HG03175 (cell line): ENCODE measurements around the gene CYTH2.
"Not testable (repeated sequence)": the region's sequence is repeated elsewhere in the genome, so short reads cannot be mapped to it uniquely, and the experiment has no call there.

Source experiments
- ATAC-seq: cut with Tn5 transposase; IDR thresholded peaks from one replicate; pipeline ENCODE4 v1.9.1; 2021; ENCODE audit warnings: mild to moderate bottlenecking, moderate library complexity; ENCODE audit not compliant: unreplicated experiment

CYTH2 gene

GRCh38 chr19:48510421-48511268, 41.5 kb downstream of the CYTH2 start:
- ATAC-seq = no peak

GRCh38 chr19:48511321-48511731, 42.2 kb downstream of the CYTH2 start:
- no peak for ATAC-seq

DNA sequence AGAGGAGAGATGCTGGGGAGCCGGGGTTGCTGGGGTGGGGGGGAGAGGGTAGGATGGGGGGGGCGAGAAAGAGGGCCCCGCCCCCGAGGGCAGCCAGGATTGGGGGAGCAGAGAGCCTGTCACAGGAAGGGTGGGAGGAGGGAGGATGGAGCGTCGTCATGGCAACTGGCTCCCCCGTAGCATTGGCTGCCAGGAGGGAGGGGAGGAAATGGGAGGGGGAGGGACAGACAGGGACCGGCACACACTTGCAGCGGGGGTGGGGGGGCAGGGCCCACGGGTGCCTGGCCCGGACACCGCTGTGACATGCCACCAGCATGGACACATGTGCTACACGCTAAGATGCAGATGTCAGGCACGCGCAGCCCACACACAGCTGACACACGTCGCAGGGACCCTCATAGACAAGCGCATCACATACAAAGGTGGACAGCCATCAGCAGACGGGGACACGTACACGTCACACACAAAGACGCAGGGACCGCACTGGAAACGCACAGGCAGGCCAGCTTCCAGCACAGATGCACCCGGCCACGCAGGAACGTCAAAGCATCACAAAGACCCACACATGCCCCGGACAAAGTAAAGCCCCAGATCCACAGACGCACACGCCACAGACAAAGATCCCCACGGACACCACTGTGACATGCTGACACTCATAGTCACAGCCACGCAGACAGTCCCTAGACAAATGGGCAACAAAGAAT, 42.8 kb downstream of the CYTH2 start, which contains the start of gene LMTK3:
Gene LMTK3, minus strand, starts transcription at position 36 of the 704 bp plus-strand sequence. CDS start 259 bp downstream, outside the sequence.
- ATAC-seq = no peak

GRCh38 chr19:48512504-48513288, 43.5 kb downstream of the CYTH2 start:
- ATAC-seq = no peak

DNA sequence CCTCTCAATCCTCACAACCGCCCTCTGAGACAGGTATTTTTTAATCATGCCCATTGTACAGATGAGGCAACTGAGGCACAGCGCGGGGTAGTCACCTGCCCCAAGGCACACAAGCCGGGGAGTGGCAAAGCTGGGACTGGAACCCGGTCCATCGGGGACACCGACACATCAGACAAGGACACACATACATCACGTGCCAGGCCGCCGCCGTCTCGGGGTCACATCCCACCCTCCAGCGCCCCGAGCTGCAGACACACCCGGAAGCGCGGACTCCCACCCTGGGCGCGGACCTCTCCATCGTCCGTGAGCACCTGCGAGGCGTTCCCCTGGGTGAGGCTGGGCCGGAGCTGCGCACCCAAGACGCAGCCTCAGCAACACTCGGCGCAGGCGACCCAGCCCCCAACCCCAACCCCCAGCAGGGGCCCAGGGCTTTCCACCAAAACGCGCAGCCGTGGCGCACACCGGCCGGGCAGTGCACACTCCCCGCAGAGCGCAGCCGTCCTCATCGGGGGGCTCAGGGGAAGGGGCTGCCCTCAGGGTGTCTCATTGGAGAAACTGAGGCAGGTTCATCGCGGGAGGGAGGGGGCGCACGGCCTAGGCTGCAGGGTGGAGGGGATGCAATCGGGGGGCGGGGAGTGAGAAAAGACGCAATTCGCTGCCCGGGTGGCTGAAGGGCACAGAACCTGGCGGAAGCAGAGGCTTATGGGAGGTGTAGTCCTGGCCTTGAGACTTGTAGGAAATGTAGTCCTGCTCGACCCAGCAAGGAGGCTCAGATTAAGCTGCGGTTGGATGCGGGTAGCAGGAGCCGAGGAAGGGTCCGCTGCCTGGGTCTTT, 44.3 kb downstream of the CYTH2 start:
- ATAC-seq = no peak

GRCh38 chr19:48514123-48514458, 44.9 kb downstream of the CYTH2 start:
- no peak for ATAC-seq

DNA sequence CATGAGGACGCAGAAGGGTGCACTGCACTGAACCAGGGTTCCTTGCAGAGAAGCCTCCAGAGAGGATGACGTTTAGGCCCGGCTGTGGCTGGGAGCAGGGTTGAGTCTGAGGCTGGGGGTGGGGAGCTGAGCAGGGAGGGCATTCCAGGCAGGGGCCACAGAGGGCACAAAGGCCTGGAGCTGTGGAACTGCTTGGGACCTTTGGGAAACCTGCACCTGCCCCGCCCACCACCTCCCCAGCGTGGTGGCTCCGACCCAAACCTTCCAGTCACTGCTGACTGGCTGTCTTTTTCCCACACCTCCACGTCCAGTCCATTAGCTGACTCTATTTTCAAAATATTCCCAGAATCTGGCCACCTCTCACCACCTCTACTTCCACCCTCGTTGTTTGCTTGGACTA, 47.4 kb downstream of the CYTH2 start:
- no peak for ATAC-seq

- ATAC-seq = no peak
Measured at GRCh38 chr19:48518207-48518606, 49.0 kb downstream of the CYTH2 start.

DNA sequence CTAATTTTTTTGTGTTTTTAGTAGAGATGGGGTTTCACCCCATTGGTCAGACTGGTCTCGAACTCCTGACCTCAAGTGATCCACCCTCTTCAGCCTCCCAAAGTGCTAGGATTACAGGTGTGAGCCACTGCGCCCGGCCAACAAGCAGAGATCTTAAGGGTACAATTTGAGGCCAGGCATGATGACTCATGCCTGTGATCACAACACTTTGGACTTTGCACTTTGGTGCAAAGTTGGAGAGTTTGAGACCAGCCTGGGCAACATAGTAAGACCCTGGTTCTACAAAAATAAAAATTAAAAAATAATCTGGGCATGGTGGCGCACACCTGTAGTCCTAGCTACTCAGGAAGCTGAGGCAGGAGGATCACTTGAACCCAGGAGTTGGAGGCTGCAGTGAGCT, 50.3 kb downstream of the CYTH2 start:
- ATAC-seq = not testable (repeated sequence)

DNA sequence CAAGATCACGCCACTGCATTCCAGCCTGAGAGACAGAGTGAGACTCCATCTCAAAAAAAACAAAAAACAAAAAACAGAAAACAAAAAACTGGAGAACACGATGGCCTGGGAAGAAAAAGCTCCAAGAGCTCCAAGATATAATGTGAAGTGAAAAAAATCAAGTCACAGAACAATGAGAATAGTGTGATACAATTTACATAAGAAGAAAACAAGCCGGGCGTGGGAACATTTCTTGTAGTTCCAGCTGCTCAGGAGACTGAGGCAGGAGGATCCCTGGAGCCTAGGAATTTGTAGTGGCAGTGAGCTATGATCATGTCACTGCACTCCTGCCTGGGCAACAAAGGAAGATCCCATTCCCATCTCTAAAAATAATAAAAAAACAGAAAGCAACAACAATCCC, 51.0 kb downstream of the CYTH2 start:
- ATAC-seq = no peak

- no peak for ATAC-seq
Measured at GRCh38 chr19:48524221-48524620, 55.1 kb downstream of the CYTH2 start.

- ATAC-seq = no peak
Measured at GRCh38 chr19:48524732-48525131, 55.6 kb downstream of the CYTH2 start.

- no peak for ATAC-seq
Measured at GRCh38 chr19:48529156-48529555, 60.0 kb downstream of the CYTH2 start.

- no peak for ATAC-seq
Measured at GRCh38 chr19:48530066-48530720, 61.0 kb downstream of the CYTH2 start.

DNA sequence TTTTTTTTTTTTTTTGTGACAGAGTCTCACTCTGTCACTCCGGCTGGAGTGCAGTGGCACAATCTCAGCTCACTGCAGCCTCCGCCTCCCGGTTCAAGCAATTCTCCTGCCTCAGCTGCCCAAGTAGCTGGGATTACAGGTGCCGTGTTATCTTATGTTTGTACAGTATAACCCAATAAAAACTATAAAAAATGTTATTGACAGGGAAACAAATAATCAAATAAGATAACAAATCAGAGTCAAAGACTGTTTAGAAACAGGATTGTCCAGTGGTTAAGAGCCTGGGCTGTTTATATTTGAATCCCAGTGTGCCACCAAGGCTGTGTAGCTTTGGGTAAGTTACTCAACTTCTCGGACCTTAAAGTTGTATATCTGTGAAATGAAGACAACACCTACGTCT, 61.6 kb downstream of the CYTH2 start:
- ATAC-seq = no peak
